NK-92 treated with Interleukin-12 subunit alpha and Interleukin-12 subunit beta, amount 100 ng/mL, for 24 hours (cell line): Measurements from ENCODE around the gene LMO1.

Source experiments
- DNase-seq: peaks from one replicate; lab custom pipeline; 2025; lab: John Stamatoyannopoulos, UW

Gene LMO1

GRCh38 chr11:8227156-8228152 lies 36.2 kb downstream of the LMO1 start:
- DNase-seq, result no peak

- DNase-seq, result peak; percentile 54
Measured at GRCh38 chr11:8225589-8226036, 38.1 kb downstream of the LMO1 start.

- DNase-seq, result no peak
Measured at GRCh38 chr11:8224711-8225110, 39.0 kb downstream of the LMO1 start.

- no peak for DNase-seq
Measured at GRCh38 chr11:8224161-8224591, 39.5 kb downstream of the LMO1 start.

GRCh38 chr11:8223513-8223900 lies 40.2 kb downstream of the LMO1 start:
- no peak for DNase-seq

- DNase-seq, result peak; percentile 17
Measured at GRCh38 chr11:8222820-8223512, 40.7 kb downstream of the LMO1 start.

- no peak for DNase-seq
Measured at GRCh38 chr11:8221917-8222495, 41.7 kb downstream of the LMO1 start.

GRCh38 chr11:8221046-8221723 lies 42.5 kb downstream of the LMO1 start:
- DNase-seq, result no peak

- DNase-seq, result no peak
Measured at GRCh38 chr11:8220261-8221045, 43.2 kb downstream of the LMO1 start.

GRCh38 chr11:8219257-8220021 lies 44.2 kb downstream of the LMO1 start:
- DNase-seq, result peak; percentile 7

- no peak for DNase-seq
Measured at GRCh38 chr11:8218840-8219239, 44.8 kb downstream of the LMO1 start.

- no peak for DNase-seq
Measured at GRCh38 chr11:8218409-8218808, 45.3 kb downstream of the LMO1 start.

GRCh38 chr11:8217926-8218325 lies 45.8 kb downstream of the LMO1 start:
- no peak for DNase-seq

GRCh38 chr11:8217136-8217535 lies 46.5 kb downstream of the LMO1 start:
- DNase-seq, result no peak

GRCh38 chr11:8213376-8213775 lies 50.3 kb downstream of the LMO1 start:
- no peak for DNase-seq

GRCh38 chr11:8209208-8209807 lies 54.4 kb downstream of the LMO1 start:
- DNase-seq, result no peak

GRCh38 chr11:8207080-8208000 lies 56.3 kb downstream of the LMO1 start:
- DNase-seq, result no peak

- DNase-seq, result no peak
Measured at GRCh38 chr11:8206251-8207079, 57.2 kb downstream of the LMO1 start.
